IMR-90 (cell line): Measurements from ENCODE around the gene DEK.

ENCODE experiments used
- CEBPB ChIP-seq: IDR thresholded peaks from 2 replicates; pipeline ENCODE4 v1.6.1; 2012; ENCODE audit warnings: low read depth, low read length, improper control_type of control experiment
- CTCF ChIP-seq: conservative IDR thresholded peaks from 2 replicates; pipeline ENCODE4 v1.5.1; 2012; ENCODE audit warnings: mild to moderate bottlenecking, low read depth, low read length, improper control_type of control experiment
- NFE2L2 ChIP-seq: fragments of 150-350 bp; IDR thresholded peaks from 2 replicates; pipeline ENCODE4 v1.6.1; 2016; ENCODE audit warnings: low read depth, mild to moderate bottlenecking, low read length
- POLR2A ChIP-seq: IDR thresholded peaks from 2 replicates; pipeline ENCODE4 v1.6.1; 2012; ENCODE audit warnings: mild to moderate bottlenecking, low read depth, low read length
- RAD21 ChIP-seq: IDR thresholded peaks from 2 replicates; pipeline ENCODE4 v1.6.1; 2012; ENCODE audit warnings: low read length, improper control_type of control experiment
- RFX5 ChIP-seq: IDR thresholded peaks from 2 replicates; pipeline ENCODE4 v1.8.0; 2012; ENCODE audit warnings: low read depth, mild to moderate bottlenecking, low read length, moderate library complexity
- SMC3 ChIP-seq: fragments of 150-350 bp; IDR thresholded peaks from 2 replicates; pipeline ENCODE4 v1.6.1; 2016; ENCODE audit warnings: low read depth, mild to moderate bottlenecking, antibody characterized with exemption, low read length, moderate library complexity
- TF ChIP-seq, protein P1 (sequence below): fragments of 150-350 bp; IDR thresholded peaks from 2 replicates; pipeline ENCODE4 v1.6.1; 2016; ENCODE audit warnings: low read depth, mild to moderate bottlenecking, low read length, moderate library complexity, borderline replicate concordance

GRCh38 chr6:18206591-18206990 lies 57.7 kb downstream of the DEK start:
- TF ChIP-seq CTCF = no peak
- TF ChIP-seq NFE2L2 = no peak
- TF ChIP-seq SMC3 = no peak
- no peak for TF ChIP-seq RAD21
- no peak for TF ChIP-seq POLR2A
- no peak for TF ChIP-seq RFX5
- TF ChIP-seq CEBPB = no peak
- TF ChIP-seq, protein P1, sequence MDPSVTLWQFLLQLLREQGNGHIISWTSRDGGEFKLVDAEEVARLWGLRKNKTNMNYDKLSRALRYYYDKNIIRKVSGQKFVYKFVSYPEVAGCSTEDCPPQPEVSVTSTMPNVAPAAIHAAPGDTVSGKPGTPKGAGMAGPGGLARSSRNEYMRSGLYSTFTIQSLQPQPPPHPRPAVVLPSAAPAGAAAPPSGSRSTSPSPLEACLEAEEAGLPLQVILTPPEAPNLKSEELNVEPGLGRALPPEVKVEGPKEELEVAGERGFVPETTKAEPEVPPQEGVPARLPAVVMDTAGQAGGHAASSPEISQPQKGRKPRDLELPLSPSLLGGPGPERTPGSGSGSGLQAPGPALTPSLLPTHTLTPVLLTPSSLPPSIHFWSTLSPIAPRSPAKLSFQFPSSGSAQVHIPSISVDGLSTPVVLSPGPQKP = no peak
